GM13976 (cell line): ENCODE measurements around the gene OPN1SW.
A peak's percentile ranks its signal among the peaks of the same experiment; 100 is the strongest.

Experiments
- DNase-seq: peaks from one replicate; pipeline ENCODE4 v3.0.0; 2012; ENCODE audit warnings: low spot score
- in situ Hi-C: fragments of 300-500 bp; cut with MboI; formaldehyde crosslinking; loops from one replicate; pipeline ENCODE4 v1.12.0; 2022; ENCODE audit warnings: low sequenced_read_pairs, mixed read lengths, inconsistent platforms; ENCODE audit not compliant: unreplicated experiment
- TF ChIP-seq, protein P1 (sequence below): IDR thresholded peaks from 2 replicates; pipeline ENCODE4 v1.5.1; 2012; ENCODE audit warnings: borderline replicate concordance, mild to moderate bottlenecking; ENCODE audit not compliant: insufficient read depth; ENCODE audit errors: extremely low read depth, missing control alignments, control extremely low read depth

The OPN1SW gene

DNA sequence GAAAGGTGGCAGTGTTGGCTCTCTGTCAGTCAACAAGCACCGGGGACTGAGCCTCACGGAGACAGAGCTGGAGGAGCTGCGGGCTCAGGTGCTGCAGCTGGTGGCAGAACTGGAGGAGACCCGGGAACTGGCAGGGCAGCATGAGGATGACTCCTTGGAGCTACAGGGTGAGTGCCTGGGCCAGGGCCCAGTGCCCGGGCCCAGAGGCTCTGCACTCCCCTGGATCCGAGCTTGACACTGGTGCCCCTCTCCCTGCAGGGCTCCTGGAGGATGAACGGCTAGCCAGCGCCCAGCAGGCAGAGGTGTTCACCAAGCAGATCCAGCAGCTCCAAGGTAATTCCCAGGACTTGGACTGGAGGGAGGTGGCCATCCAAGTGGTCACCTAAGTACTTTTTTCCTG lies 18.8 kb upstream of the OPN1SW start:
- DNase-seq: no peak
- TF ChIP-seq, protein P1, sequence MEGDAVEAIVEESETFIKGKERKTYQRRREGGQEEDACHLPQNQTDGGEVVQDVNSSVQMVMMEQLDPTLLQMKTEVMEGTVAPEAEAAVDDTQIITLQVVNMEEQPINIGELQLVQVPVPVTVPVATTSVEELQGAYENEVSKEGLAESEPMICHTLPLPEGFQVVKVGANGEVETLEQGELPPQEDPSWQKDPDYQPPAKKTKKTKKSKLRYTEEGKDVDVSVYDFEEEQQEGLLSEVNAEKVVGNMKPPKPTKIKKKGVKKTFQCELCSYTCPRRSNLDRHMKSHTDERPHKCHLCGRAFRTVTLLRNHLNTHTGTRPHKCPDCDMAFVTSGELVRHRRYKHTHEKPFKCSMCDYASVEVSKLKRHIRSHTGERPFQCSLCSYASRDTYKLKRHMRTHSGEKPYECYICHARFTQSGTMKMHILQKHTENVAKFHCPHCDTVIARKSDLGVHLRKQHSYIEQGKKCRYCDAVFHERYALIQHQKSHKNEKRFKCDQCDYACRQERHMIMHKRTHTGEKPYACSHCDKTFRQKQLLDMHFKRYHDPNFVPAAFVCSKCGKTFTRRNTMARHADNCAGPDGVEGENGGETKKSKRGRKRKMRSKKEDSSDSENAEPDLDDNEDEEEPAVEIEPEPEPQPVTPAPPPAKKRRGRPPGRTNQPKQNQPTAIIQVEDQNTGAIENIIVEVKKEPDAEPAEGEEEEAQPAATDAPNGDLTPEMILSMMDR: no peak
- in situ Hi-C loops: no loop called here

GRCh38 chr7:128794020-128794419 lies 18.4 kb upstream of the OPN1SW start:
- in situ Hi-C loops: no loop called here
- TF ChIP-seq, protein P1: peak; percentile 18
- peak; percentile 49 for DNase-seq

DNA sequence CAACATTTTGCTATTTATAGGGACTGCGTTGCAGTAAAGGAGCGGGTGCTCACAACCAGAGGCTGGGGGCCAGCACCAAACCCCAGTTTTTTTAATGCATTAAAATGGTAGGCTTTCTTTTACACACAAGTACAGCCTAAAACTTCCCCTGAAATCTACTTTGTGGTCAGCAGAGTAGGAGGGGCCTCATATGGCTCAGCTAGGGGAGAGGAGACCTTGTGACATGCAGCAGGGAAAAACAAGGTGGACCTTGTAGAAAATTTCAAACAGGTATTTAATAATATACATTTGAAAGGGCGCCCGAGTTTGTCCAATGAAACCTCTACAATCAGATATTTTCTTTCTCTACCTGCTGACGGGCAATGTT lies 17.6 kb upstream of the OPN1SW start:
- TF ChIP-seq, protein P1: no peak
- no peak for DNase-seq
- in situ Hi-C loops: no loop called here

DNA sequence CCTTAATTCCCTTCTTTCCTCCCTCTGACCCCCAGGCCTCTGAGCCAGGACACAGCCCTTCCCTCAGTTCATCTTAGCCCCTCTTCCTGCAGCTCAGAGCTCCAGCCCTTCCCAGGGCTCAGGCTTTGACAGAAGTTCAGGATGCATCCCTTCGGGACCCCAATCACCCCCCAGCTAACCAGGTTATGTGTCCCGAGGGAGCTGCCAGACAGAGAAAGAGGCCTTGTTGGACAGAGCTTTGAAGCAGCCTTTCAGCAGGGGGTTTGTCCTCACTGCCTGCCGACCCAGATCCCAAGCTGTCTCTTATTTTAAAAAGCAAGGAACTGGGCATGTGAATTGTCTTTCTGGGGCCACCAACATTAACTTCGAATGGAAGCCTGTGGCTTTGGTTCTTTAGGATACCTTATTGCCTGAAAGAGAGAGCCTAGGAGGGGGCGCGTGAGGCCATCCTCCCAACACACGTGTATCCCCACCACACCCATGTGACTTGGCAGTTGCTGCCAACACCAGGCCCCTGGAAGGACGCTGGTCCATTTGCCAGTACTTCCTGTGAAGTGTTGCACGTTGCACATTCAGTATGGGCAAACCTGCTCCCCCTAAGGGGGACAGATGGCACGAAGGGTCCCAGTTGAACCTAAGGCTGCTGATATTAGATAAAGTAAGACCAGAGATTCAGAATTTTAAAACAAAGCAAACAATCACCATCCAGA lies 17.0 kb upstream of the OPN1SW start:
- in situ Hi-C loops: no loop called here
- TF ChIP-seq, protein P1: no peak
- no peak for DNase-seq

GRCh38 chr7:128791972-128792327 lies 16.4 kb upstream of the OPN1SW start:
- no peak for DNase-seq
- TF ChIP-seq, protein P1: no peak
- in situ Hi-C loops: no loop called here

GRCh38 chr7:128791121-128791971 lies 15.8 kb upstream of the OPN1SW start, which contains the start of gene CCDC136:
TSS of gene CCDC136 (plus strand) at chr7:128791968. CDS start at chr7:128792412, 444 bp downstream.
- in situ Hi-C loops: no loop called here
- TF ChIP-seq, protein P1: no peak
- DNase-seq: peak; percentile 94
